Fibroblast of lung (primary cell): ENCODE measurements around the gene MIOS.

Source experiments
- CTCF ChIP-seq, 2 donors: IDR thresholded peaks in 1 of 2; conservative IDR thresholded peaks in 1 of 2; 1 replicate in 1 of 2; 2 replicates in 1 of 2; pipeline ENCODE4 v1.5.1; 2011 to 2012; ENCODE audit warnings: low read length in 2 of 2, control low read depth in 1 of 2, inconsistent platforms in 1 of 2, low read depth in 1 of 2, mild to moderate bottlenecking in 1 of 2
- EZH2 ChIP-seq: IDR thresholded peaks from 2 replicates; pipeline ENCODE4 v1.5.1; 2012; ENCODE audit warnings: low read length, control low read depth, mild to moderate bottlenecking; ENCODE audit errors: missing control alignments

- TF ChIP-seq EZH2, result no peak
- no peak for TF ChIP-seq CTCF (conservative IDR thresholded peaks at IDR 0.05 in 1 of 2, IDR thresholded peaks at IDR 0.05 in 1 of 2; ENCODE audit: low read depth in 1 of 2, low read length in 2 of 2)
Observed at GRCh38 chr7:7557252-7557651, 9.4 kb upstream of the MIOS start.
